Measurements from ENCODE around the gene LEKR1. TPM values are rescaled to one million over a fixed set of nuclear protein-coding genes. Genes with fewer than 3 reads are reported as not detected.
A peak's percentile ranks its signal among the peaks of the same experiment; 100 is the strongest.

Gene LEKR1
- total and polyA plus RNA-seq, 3 donors from 2014 or later, result 9.7 to 23.0 (median 22.9) TPM

GRCh38 chr3:157078131-157078810, 252.1 kb downstream of the LEKR1 start:
- intact Hi-C loops (cut with DNase I; ENCODE audit: low total_unique reads), result no loop called here
- peaks cover 3% of the 10 kb centered on the region for H3K4me1 ChIP-seq
- no peak overlapping the region for H3K4me3 ChIP-seq
- no peaks in the 10 kb centered on the region for H3K9me3 ChIP-seq
- DNase-seq, result no peak
- no peaks in the 10 kb centered on the region for H3K27me3 ChIP-seq
- peak overlapping the region; percentile 2 to 45 for H3K27ac ChIP-seq
- WGBS, 2 donors, result 85 to 93% methylated on average over 5 of the region's 5 CpGs
- no peaks in the 10 kb centered on the region for H3K36me3 ChIP-seq (ENCODE audit: low read depth, missing control alignments)
- TF ChIP-seq POLR2A (IDR thresholded peaks at IDR 0.05) (no peak), CTCF (IDR thresholded peaks at IDR 0.05) (no peak)

GRCh38 chr3:157078811-157079185, 252.6 kb downstream of the LEKR1 start:
- Histone ChIP-seq H3K36me3 (ENCODE audit: low read depth, missing control alignments) (no peaks in the 10 kb centered on the region), H3K4me3 (no peak overlapping the region), H3K9me3 (no peaks in the 10 kb centered on the region), H3K4me1 (peaks cover 3% of the 10 kb centered on the region), H3K27ac (no peak overlapping the region), H3K27me3 (no peaks in the 10 kb centered on the region)
- TF ChIP-seq POLR2A (IDR thresholded peaks at IDR 0.05) (no peak), CTCF (IDR thresholded peaks at IDR 0.05) (no peak)
- intact Hi-C loops (cut with DNase I; ENCODE audit: low total_unique reads), result no loop called here
- WGBS, 2 donors, result 92% methylated on average over 2 of the region's 2 CpGs
- DNase-seq, result no peak

- intact Hi-C loops (cut with DNase I; ENCODE audit: low total_unique reads), result loop anchor here (5.0 kb wide), 1 partner anchor 538 kb away; no protein-coding TSS in a partner anchor
- DNase-seq, result no peak
- H3K36me3 ChIP-seq (ENCODE audit: low read depth, missing control alignments), result no peaks in the 10 kb centered on the region
- H3K9me3 ChIP-seq, result no peaks in the 10 kb centered on the region
- WGBS, 2 donors, result 55 to 61% methylated on average over 11 of the region's 11 CpGs
- H3K27ac ChIP-seq, result no peak overlapping the region
- no peaks in the 10 kb centered on the region for H3K27me3 ChIP-seq
- TF ChIP-seq CTCF (IDR thresholded peaks at IDR 0.05) (no peak), POLR2A (IDR thresholded peaks at IDR 0.05) (no peak)
- H3K4me3 ChIP-seq, result no peak overlapping the region
- H3K4me1 ChIP-seq, result peaks cover 3% of the 10 kb centered on the region
Measured at GRCh38 chr3:157079676-157080369, 253.7 kb downstream of the LEKR1 start.

GRCh38 chr3:157081626-157082210, 255.6 kb downstream of the LEKR1 start:
- H3K27ac ChIP-seq, result no peak overlapping the region
- no peaks in the 10 kb centered on the region for H3K9me3 ChIP-seq
- no peaks in the 10 kb centered on the region for H3K36me3 ChIP-seq (ENCODE audit: low read depth, missing control alignments)
- no peak overlapping the region for H3K4me3 ChIP-seq
- 21 to 30% methylated on average over 15 of the region's 15 CpGs for WGBS, 2 donors
- no peaks in the 10 kb centered on the region for H3K27me3 ChIP-seq
- peaks cover 11% of the 10 kb centered on the region for H3K4me1 ChIP-seq
- intact Hi-C loops (cut with DNase I; ENCODE audit: low total_unique reads), result loop anchor here (5.0 kb wide), 1 partner anchor 539 kb away; no protein-coding TSS in a partner anchor
- DNase-seq, result peak; percentile 94
- peak; percentile 97 to 98 (median 98) for TF ChIP-seq CTCF (IDR thresholded peaks at IDR 0.05)
- TF ChIP-seq POLR2A (IDR thresholded peaks at IDR 0.05), result no peak

Measured in testis (tissue), 3 donors.